Esophagus muscularis mucosa (tissue), 3 donors: Measurements from ENCODE around the gene SRGAP3.

Source experiments
- POLR2AphosphoS5 ChIP-seq, 2 donors: sonication (generic); formaldehyde crosslinking; IDR thresholded peaks; one replicate each; pipeline ENCODE4 v1.6.1; 2017; ENCODE audit warnings: antibody characterized with exemption in 2 of 2
- TF ChIP-seq, protein P1 (sequence below), 3 experiments: fragments of 200-600 bp in 2 of 3; fragments of 450-650 bp in 1 of 3; sonication (generic) in 2 of 3; IDR thresholded peaks; one replicate each; pipeline ENCODE4 v1.5.1; 2017 to 2019; ENCODE audit warnings: antibody characterized with exemption in 3 of 3, mild to moderate bottlenecking in 2 of 3, moderate library complexity in 1 of 3

DNA sequence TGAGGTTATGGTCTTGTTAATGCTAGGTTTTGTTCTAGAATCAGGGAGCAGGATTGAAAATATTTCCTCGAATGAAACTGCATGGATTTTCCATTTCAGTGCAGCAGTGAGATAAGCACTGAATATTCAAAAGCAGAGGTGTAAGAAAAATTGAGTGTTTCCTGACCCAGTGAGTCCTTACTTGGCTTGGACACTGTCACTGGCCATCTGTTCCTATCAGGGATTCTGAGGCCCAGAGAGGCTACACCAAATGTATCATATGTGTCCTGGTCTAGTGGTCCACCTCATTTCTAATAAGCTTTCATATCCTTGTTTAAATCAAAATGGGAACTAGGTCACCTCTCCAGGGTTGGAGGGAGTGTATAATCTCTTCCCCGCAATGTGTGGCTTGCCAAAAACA is 225.1 kb downstream of the SRGAP3 start:
- no peak for TF ChIP-seq POLR2AphosphoS5 (IDR thresholded peaks at IDR 0.05)
- TF ChIP-seq, protein P1, sequence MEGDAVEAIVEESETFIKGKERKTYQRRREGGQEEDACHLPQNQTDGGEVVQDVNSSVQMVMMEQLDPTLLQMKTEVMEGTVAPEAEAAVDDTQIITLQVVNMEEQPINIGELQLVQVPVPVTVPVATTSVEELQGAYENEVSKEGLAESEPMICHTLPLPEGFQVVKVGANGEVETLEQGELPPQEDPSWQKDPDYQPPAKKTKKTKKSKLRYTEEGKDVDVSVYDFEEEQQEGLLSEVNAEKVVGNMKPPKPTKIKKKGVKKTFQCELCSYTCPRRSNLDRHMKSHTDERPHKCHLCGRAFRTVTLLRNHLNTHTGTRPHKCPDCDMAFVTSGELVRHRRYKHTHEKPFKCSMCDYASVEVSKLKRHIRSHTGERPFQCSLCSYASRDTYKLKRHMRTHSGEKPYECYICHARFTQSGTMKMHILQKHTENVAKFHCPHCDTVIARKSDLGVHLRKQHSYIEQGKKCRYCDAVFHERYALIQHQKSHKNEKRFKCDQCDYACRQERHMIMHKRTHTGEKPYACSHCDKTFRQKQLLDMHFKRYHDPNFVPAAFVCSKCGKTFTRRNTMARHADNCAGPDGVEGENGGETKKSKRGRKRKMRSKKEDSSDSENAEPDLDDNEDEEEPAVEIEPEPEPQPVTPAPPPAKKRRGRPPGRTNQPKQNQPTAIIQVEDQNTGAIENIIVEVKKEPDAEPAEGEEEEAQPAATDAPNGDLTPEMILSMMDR (IDR thresholded peaks at IDR 0.05): no peak
